ENCODE data around the gene SPDYE5.
"Not testable (repeated sequence)": the region's sequence is repeated elsewhere in the genome, so short reads cannot be mapped to it uniquely, and the experiment has no call there.

SPDYE5 gene

DNA sequence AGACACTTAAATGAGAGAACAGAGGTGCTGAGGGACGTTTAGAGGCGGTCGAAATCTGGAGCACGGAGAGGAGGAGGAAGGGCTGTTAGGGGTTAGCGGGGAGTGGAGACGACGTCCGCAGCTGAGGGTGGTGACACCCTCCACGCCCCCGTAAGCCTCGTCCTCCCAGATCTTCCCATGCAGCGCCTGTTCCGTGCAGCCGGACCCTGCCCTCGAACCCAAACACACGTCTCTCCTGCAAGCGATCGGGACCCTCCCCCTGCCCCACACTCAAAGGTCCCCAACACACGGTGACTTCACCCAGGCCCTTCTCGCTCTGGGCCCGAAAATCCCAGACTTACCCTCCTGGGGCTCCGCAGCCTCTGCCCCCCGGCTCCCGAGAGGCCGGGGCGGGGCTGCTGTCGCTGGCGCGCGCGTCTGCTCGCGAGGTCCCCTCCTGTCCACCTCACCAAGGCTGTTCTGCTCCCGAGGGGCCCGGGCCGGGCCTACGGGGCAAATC lies 35.2 kb downstream of the SPDYE5 start:
- peak overlapping the region; percentile 96 to 98 for H3K4me3 Mint-ChIP-seq
- not testable (repeated sequence) for H3K9me3 Mint-ChIP-seq, H3K27me3 Mint-ChIP-seq, DNase-seq
- peaks cover 15 to 27% of the 10 kb centered on the region in 2 donors for H3K36me3 Mint-ChIP-seq
- peak overlapping the region; percentile 96 for H3K27ac Mint-ChIP-seq
- ATAC-seq (replicated peaks) = peak in 1 of 2 donors; percentile 20
- H3K4me1 Mint-ChIP-seq = peaks cover 9 to 40% of the 10 kb centered on the region in 2 donors

GRCh38 chr7:75531359-75531821 lies 39.3 kb downstream of the SPDYE5 start:
- Mint-ChIP-seq H3K4me3 (no peak overlapping the region), H3K27me3 (no peaks in the 10 kb centered on the region), H3K36me3 (peaks cover 5 to 6% of the 10 kb centered on the region in 2 donors), H3K27ac (no peak overlapping the region), H3K4me1 (peaks cover 12 to 31% of the 10 kb centered on the region in 2 donors), H3K9me3 (no peaks in the 10 kb centered on the region)
- DNase-seq = no peak
- ATAC-seq (replicated peaks) = no peak

DNA sequence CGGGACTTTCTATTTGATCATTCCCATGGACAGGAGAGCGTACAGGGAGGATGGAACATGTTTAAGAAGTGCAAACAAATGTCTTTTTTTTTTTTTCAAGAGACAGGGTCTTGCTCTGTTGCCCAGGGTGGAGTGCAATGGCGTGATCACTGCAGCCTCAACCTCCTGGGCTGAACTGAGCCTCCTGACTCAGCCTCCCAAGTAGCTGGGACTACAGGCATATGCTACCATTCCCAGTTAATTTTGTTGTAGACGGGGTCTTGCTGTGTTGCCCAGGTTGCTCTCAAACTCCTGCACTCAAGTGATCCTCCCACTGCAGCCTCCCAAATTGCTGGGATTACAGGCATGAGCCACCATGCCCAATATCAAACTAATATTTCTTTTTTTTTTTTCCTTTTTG lies 40.5 kb downstream of the SPDYE5 start:
- H3K4me1 Mint-ChIP-seq = peaks cover 9 to 19% of the 10 kb centered on the region in 2 donors
- H3K27ac Mint-ChIP-seq = no peak overlapping the region
- H3K27me3 Mint-ChIP-seq = no peaks in the 10 kb centered on the region
- H3K4me3 Mint-ChIP-seq = no peak overlapping the region
- H3K9me3 Mint-ChIP-seq = no peaks in the 10 kb centered on the region
- ATAC-seq (replicated peaks) (no peak), DNase-seq (no peak)
- H3K36me3 Mint-ChIP-seq = peaks cover 4% of the 10 kb centered on the region in 2 donors

DNA sequence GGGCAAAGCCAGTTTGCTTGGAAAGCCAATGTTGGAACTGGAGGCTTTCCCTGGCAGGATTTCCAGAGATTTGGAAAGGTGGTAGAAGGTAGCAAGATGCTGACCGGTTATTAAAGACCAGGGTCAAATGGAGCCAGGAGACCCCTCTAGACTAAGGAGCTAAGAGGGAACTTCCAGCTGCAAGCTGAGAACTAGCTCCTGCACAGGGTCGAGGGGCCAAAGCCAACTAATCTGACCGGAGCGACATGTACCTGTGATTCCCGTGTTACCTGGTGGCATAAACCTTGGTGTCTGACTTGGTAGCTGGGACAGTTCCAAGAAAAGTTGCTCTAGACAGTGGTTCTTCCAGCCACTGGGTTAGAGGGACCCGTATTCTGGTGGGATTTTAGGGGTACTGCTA lies 41.8 kb downstream of the SPDYE5 start:
- Mint-ChIP-seq H3K4me1 (peaks cover 5 to 10% of the 10 kb centered on the region in 2 donors), H3K27me3 (no peaks in the 10 kb centered on the region), H3K36me3 (peaks cover 4% of the 10 kb centered on the region in 2 donors), H3K9me3 (no peaks in the 10 kb centered on the region), H3K4me3 (no peak overlapping the region), H3K27ac (no peak overlapping the region)
- ATAC-seq (replicated peaks) (no peak), DNase-seq (no peak)

DNA sequence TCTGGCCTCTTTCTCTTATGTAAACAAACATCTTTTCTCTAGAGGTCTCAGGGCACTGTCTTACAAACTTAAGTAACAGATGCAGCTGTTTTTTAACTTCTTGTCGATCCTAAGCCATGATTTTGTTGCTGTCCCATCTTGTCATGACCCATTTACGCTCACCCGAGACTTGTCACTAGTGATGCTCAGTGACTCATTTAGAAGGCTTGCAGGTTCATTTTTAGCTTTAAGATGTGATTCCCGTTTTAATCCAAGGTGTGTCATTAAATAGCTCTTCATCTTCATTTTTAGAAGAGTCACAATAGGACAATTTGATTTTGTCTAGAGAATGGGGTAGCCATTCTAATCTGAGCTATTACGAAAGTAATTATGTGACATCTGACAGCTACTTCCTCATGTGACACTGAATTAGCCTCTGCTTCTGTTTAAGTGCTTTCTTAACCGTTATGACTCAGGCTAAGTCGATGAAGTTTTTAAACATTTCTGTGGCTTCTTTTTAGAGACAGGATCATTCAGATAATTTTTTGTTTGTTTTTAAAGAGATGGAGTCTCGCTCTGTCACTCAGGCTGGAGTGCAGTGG lies 42.7 kb downstream of the SPDYE5 start:
- DNase-seq = no peak
- Mint-ChIP-seq H3K27me3 (no peaks in the 10 kb centered on the region), H3K36me3 (peaks cover 5 to 9% of the 10 kb centered on the region in 2 donors), H3K4me1 (peaks cover 5 to 10% of the 10 kb centered on the region in 2 donors), H3K27ac (peak overlapping the region; percentile 34), H3K4me3 (no peak overlapping the region), H3K9me3 (no peaks in the 10 kb centered on the region)
- ATAC-seq (replicated peaks) = peak; percentile 98 to 99

DNA sequence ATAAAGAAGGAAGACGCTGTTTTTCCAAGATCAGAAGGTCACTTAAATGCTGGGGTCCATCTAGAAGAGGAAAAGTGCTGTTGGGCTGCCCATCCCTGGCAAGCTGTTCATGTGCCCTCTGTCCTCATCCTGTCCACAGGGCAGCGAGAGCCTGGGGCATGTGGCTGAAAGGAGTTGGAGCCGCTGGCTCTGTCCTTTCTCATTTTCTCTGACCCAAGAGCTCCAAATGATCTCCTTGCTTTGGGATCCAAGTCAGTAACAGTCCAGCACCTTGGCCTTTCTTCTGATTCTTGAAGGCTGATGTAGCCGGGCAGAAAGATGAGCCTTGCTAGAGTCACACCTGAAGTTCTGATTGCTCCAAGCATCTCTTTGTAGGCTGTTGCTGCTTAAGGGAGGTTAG lies 44.4 kb downstream of the SPDYE5 start:
- no peak for ATAC-seq (replicated peaks)
- no peak for DNase-seq
- Mint-ChIP-seq H3K9me3 (no peaks in the 10 kb centered on the region), H3K4me3 (no peak overlapping the region), H3K36me3 (peaks cover 5 to 10% of the 10 kb centered on the region in 2 donors), H3K27me3 (no peaks in the 10 kb centered on the region), H3K4me1 (peaks cover 5 to 10% of the 10 kb centered on the region in 2 donors), H3K27ac (no peak overlapping the region)

DNA sequence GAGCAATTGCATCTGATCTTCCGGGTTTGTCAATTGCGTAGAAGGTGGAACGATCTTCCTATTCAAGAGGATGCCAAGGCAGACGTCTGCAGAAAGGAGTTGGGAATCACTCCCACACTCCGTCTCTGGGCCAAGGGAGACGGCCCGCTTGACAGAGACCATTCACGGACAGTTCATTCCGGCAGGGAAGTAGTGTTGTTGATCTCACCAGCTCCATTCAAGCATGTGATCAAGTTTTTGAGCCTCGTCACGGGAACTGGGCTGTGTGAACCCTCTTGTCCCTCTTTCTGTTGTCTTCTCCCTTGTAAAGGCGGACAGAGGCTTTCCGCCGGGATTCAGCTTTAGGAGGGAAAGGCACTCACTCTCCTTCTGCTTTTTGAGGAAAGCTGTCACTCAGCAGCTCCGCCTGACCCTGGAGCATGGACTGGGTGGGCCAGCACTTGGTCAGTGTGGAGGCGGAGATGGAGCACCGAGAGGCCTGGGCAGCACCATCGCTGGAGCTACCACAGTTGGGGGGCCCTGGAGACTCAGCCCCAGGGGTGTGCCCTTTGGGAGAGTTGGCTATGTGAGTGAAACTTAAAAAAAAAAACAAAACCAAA lies 44.9 kb downstream of the SPDYE5 start:
- Mint-ChIP-seq H3K4me3 (no peak overlapping the region), H3K27me3 (no peaks in the 10 kb centered on the region), H3K27ac (no peak overlapping the region), H3K36me3 (peaks cover 5 to 14% of the 10 kb centered on the region in 2 donors), H3K4me1 (peaks cover 5 to 10% of the 10 kb centered on the region in 2 donors), H3K9me3 (no peaks in the 10 kb centered on the region)
- DNase-seq (no peak), ATAC-seq (replicated peaks) (no peak)

DNA sequence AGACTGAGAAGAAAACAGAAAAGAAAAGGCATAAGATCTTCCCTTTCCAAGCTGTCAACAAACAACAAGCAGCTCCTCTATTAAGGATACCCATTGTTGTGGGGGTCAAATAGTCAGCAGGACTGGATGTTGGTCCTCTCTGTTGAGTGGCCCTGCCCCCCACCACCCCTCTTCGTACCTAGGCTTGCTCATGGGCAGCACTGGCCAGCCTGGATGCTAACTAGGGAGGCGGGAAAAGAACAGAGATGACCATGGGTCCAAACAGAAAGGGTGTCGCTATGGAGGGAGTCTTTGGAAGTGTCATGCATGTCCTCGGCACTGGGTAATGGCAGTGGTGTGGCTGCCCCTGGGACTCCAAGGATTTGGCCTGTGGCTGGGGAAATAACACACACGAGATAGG lies 45.6 kb downstream of the SPDYE5 start:
- H3K36me3 Mint-ChIP-seq = peaks cover 5 to 14% of the 10 kb centered on the region in 2 donors
- ATAC-seq (replicated peaks) (no peak), DNase-seq (no peak)

DNA sequence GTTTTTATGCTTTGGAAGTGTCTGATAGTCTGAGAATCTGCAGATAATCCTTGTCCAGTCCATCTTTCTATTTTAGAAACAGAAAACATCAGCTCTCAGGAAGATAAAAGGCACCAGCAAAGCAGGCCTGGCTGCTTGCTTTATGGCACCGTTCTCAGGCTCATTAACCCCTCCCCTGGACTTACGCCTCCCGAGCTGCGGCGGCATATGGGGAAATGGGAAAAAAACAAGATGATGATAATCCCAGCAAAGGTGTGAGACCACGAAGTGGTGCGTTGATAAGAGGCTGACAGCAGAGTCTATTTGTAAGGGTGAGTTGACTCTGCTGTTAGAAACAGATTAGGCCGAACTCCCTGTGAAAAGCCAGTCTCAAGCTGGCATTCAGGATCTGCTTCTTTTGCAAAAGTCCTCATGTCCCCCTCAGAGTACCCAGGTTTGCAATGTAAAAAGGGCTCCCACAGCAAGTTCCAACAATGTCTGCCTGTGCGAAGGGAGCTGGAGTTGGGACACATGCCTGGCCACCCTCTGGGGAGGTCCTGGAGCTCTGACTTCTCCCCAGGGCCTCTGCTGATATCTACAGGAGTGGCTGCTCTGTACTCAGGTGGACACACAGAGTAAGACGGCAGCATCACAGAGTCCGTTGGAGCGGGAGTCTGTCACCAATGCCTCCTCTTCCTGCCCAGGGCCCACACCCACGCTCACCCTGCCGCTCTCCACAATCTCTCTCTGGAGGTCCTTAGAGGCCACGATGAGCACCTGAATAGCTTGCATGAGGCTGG lies 54.3 kb downstream of the SPDYE5 start:
- no peaks in the 10 kb centered on the region for H3K4me1 Mint-ChIP-seq
- no peak overlapping the region for H3K4me3 Mint-ChIP-seq
- no peaks in the 10 kb centered on the region for H3K9me3 Mint-ChIP-seq
- DNase-seq (no peak), ATAC-seq (replicated peaks) (no peak)
- no peak overlapping the region for H3K27ac Mint-ChIP-seq
- H3K36me3 Mint-ChIP-seq = peaks cover 1 to 10% of the 10 kb centered on the region in 2 donors
- H3K27me3 Mint-ChIP-seq = no peaks in the 10 kb centered on the region

More for the DNA sequence above, 45.6 kb downstream of the SPDYE5 start:
- Mint-ChIP-seq H3K9me3 (no peaks in the 10 kb centered on the region), H3K4me3 (no peak overlapping the region), H3K4me1 (peaks cover 5 to 10% of the 10 kb centered on the region in 2 donors), H3K27ac (no peak overlapping the region), H3K27me3 (no peaks in the 10 kb centered on the region)

Data from stimulated activated naive B cell treated with anti-CD40 and anti-IgM and Interleukin-4, amounts not matched to agents 10 μg/mL and 1 μg/mL and 100 μg/mL, for 72 hours (primary cell).